Midbrain (tissue), 1 donor: ENCODE measurements around the gene MPC1.

Source experiments
- DNase-seq: peaks from one replicate; lab custom pipeline; 2025; lab: John Stamatoyannopoulos, UW

MPC1 gene

DNA sequence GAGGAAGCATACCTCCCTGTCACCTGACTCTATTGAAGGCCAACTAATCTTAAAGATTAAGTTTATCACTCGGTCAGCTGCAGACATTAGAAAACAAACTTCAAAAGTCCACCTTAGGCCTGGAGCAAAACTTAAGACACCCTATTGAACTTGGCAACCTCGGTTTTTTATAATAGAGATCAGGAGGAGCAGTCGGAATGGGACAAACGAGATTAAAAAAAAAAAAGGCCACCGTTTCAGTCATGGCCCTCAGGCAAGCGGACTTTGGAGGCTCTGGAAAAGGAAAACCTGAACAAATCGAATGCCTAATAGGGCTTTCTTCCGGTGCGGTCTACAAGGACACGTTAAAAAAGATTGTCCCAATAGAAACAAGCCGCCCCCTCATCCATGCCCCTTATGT is 67.3 kb downstream of the MPC1 start:
- no peak for DNase-seq
